Cardiac muscle cell (in vitro differentiated cells and primary cell): ENCODE measurements around the gene KCNMA1. TPM values are rescaled to one million over a fixed set of nuclear protein-coding genes. Genes with fewer than 3 reads are reported as not detected.

Source experiments
- DNase-seq, 2 donors: peaks; one replicate each; pipeline versions ENCODE4 v3.0.0 to v3.0.0-alpha.2; 2010 to 2017; ENCODE audit warnings: low read depth in 1 of 2, low spot score in 1 of 2
- H3K27ac ChIP-seq: fragments of 200-600 bp; sonication (generic); 2 replicates; pipeline ENCODE4 v1.5.1; 2016
- H3K27me3 ChIP-seq: fragments of 200-600 bp; sonication (generic); 2 replicates; pipeline ENCODE4 v1.6.0; 2016; ENCODE audit warnings: control low read depth
- H3K36me3 ChIP-seq: fragments of 200-600 bp; sonication (generic); 2 replicates; pipeline ENCODE4 v1.5.1; 2016; ENCODE audit warnings: control low read depth
- H3K4me1 ChIP-seq: fragments of 200-600 bp; sonication (generic); 2 replicates; pipeline ENCODE4 v1.8.1; 2017; ENCODE audit warnings: low read depth, mild to moderate bottlenecking, mixed run types
- H3K4me3 ChIP-seq: fragments of 200-600 bp; sonication (generic); 2 replicates; pipeline ENCODE4 v1.5.1; 2016; ENCODE audit warnings: mild to moderate bottlenecking
- H3K9me3 ChIP-seq: fragments of 200-600 bp; sonication (generic); 2 replicates; pipeline ENCODE4 v1.5.1; 2017; ENCODE audit warnings: low read depth, mild to moderate bottlenecking, control low read depth
- CTCF ChIP-seq: IDR thresholded peaks from 2 replicates; pipeline ENCODE4 v1.5.1; 2012; ENCODE audit warnings: low read depth, mild to moderate bottlenecking, low read length
- polyA plus RNA-seq: library from polyadenylated mRNA; unstranded; fragments of >200 nt; fragmentation: Nextera tagmentation; extraction: Ambion mirVana; gene quantifications from 2 replicates; pipeline ENCODE4 v1.2.1, GENCODE V29; 2016
- total RNA-seq: library from RNA; depleted of rRNA; stranded (reverse); fragments of >200 nt; gene quantifications from 2 replicates; pipeline ENCODE4 v1.2.3, GENCODE V29; 2016

Gene KCNMA1
- total and polyA plus RNA-seq, 2 experiments from 2014 or later, result 1.8 to 1.9 TPM

DNA sequence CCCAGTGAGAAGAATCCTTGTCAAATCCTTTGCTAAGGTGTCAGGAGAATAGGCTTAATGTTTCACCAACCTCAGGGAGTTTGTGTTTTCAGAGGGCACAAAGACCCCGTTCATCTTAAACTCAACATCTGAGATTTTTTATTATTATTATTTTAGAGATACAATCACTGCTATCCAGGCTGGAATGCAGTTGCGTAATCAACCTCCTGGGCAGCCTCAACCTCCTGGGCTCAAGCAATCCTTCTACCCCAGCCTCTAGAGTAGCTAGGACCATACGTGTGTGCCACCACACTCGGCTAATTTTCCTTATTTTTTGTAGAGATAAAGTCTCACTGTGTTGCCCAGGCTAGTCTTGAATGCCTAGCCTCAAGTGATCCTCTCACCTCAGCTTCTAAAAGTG is 599.2 kb downstream of the KCNMA1 start:
- DNase-seq, result peak in 1 of 2 donors; percentile 11
- no peaks in the 10 kb centered on the region for H3K27me3 ChIP-seq
- no peaks in the 10 kb centered on the region for H3K36me3 ChIP-seq
- H3K9me3 ChIP-seq, result no peaks in the 10 kb centered on the region
- no peak overlapping the region for H3K4me3 ChIP-seq
- no peak overlapping the region for H3K27ac ChIP-seq
- no peak for TF ChIP-seq CTCF
- H3K4me1 ChIP-seq, result no peaks in the 10 kb centered on the region

- TF ChIP-seq CTCF, result no peak
- H3K4me3 ChIP-seq, result no peak overlapping the region
- H3K27me3 ChIP-seq, result no peaks in the 10 kb centered on the region
- DNase-seq, result no peak
- H3K9me3 ChIP-seq, result no peaks in the 10 kb centered on the region
- no peak overlapping the region for H3K27ac ChIP-seq
- no peaks in the 10 kb centered on the region for H3K36me3 ChIP-seq
- H3K4me1 ChIP-seq, result no peaks in the 10 kb centered on the region
These were observed 599.7 kb downstream of the KCNMA1 start for GRCh38 chr10:77037735-77038403.

- Histone ChIP-seq H3K27ac (no peak overlapping the region), H3K4me1 (no peaks in the 10 kb centered on the region), H3K36me3 (no peaks in the 10 kb centered on the region), H3K9me3 (no peaks in the 10 kb centered on the region), H3K4me3 (no peak overlapping the region), H3K27me3 (peaks cover 2% of the 10 kb centered on the region)
- DNase-seq, result peak; percentile 30 to 31
- peak; percentile 64 for TF ChIP-seq CTCF
These were observed 600.4 kb downstream of the KCNMA1 start for GRCh38 chr10:77036993-77037734.

DNA sequence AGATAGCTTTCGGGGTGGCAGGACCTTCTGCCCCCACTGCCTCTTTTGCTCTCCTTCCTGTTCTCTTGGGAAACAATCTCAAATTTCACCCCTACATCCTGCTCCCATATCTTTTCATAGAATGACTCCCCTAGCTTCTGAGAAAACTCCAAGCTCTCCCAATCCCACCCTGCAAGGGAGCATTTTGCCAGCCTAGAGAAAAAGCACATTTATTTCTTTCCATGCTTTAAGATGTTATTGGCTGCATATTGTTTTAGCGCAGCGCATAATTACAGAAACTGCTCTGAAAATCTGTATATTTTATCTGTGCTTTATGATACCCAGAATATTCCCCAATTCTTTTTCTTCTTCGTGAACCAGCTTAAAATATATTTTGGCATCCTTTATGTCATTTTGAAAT is 601.3 kb downstream of the KCNMA1 start:
- Histone ChIP-seq H3K36me3 (no peaks in the 10 kb centered on the region), H3K4me1 (no peaks in the 10 kb centered on the region), H3K9me3 (no peaks in the 10 kb centered on the region), H3K27ac (no peak overlapping the region), H3K4me3 (no peak overlapping the region), H3K27me3 (peaks cover 3% of the 10 kb centered on the region)
- no peak for TF ChIP-seq CTCF
- DNase-seq, result no peak

DNA sequence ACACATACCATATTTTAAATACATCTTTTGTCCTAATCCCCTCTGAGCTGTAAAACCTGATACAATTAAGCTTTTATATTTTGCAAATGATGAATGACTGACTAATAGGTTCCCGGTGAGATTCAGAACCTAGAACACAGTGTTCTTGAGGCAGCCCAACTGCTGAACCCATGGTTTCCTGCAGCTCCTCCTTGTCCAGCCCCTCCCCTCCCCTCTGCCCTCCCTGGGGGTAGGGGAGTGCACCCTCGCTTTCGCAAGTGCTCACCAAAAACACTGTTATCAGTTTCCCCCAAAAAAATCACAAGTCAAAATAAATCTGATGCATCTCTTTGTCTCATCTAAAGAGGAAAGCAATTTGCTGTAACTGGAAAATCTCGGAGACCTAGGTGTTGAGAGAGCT is 602.8 kb downstream of the KCNMA1 start:
- Histone ChIP-seq H3K27ac (no peak overlapping the region), H3K4me1 (no peaks in the 10 kb centered on the region), H3K4me3 (no peak overlapping the region), H3K36me3 (no peaks in the 10 kb centered on the region), H3K27me3 (peaks cover 3% of the 10 kb centered on the region), H3K9me3 (no peaks in the 10 kb centered on the region)
- TF ChIP-seq CTCF, result no peak
- DNase-seq, result no peak
